ENCODE results near the gene PCDH1. TPM values are rescaled to one million over a fixed set of nuclear protein-coding genes. Genes with fewer than 3 reads are reported as not detected.

PCDH1 gene
- total and polyA plus RNA-seq, 2 of the 8 experiments (the other 6 are each of a cell fraction or from before 2014, with no cell fraction given), result 101 to 102 TPM

GRCh38 chr5:141825241-141825671 lies 53.0 kb downstream of the PCDH1 start:
- Histone ChIP-seq H3K4me2 (ENCODE audit: insufficient read depth in 1 of 2, low read depth in 2 of 2, low read length in 2 of 2) (peak overlapping the region; percentile 20; a peak in 2 of 4 replicates), H2AFZ (ENCODE audit: low read length) (no peak overlapping the region), H3K27ac (ENCODE audit: low read depth, low read length) (no peak overlapping the region), H3K9ac (replicated peaks in 1 of 4; ENCODE audit: extremely low read depth in 1 of 4, low read depth in 3 of 4, low read length in 3 of 4) (no peak overlapping the region), H3K79me1 (ENCODE audit: low read depth, low read length) (no peaks in the 10 kb centered on the region), H3K4ac (replicated peaks; ENCODE audit: insufficient read length, low read depth, low read length) (no peak overlapping the region), H2BK5ac (ENCODE audit: low read depth, low read length) (peak overlapping the region; percentile 62; the same call in 1 of the 2 replicates), H3K23me2 (ENCODE audit: low read depth, low read length) (no peaks in the 10 kb centered on the region), H3K4me3 (ENCODE audit: extremely low read depth in 1 of 4, insufficient read depth in 2 of 4, low read depth in 3 of 4, low read length in 4 of 4) (no peak overlapping the region), H2AK5ac (ENCODE audit: low read depth, low read length) (0 out of 2 replicates have a peak overlapping the region, but pooled peaks have one; percentile 34), H3K23ac (ENCODE audit: insufficient read length) (no peak overlapping the region), H3K9me3 (ENCODE audit: insufficient read depth in 2 of 2, low read depth in 1 of 2, low read length in 1 of 2) (no peaks in the 10 kb centered on the region), H2BK15ac (ENCODE audit: low read length) (peak overlapping the region; percentile 89; the same call in 1 of the 2 replicates), H3K79me2 (ENCODE audit: control insufficient read depth in 1 of 2, insufficient read depth in 2 of 2, low read length in 2 of 2) (no peaks in the 10 kb centered on the region), H3K56ac (replicated peaks; ENCODE audit: insufficient read length, low read depth, low read length) (no peak overlapping the region), H3K4me1 (replicated peaks in 1 of 4; ENCODE audit: control insufficient read depth in 3 of 4, insufficient read depth in 4 of 4, low read length in 3 of 4) (peaks cover 13 to 26% (median 16%) of the 10 kb centered on the region in 4 experiments), H4K5ac (ENCODE audit: insufficient read length, low read depth, low read length) (peak overlapping the region; percentile 11), H3K14ac (ENCODE audit: insufficient read length) (no peak overlapping the region), H2BK120ac (replicated peaks; ENCODE audit: low read depth, low read length) (no peak overlapping the region), H3K27me3 (replicated peaks in 1 of 4; ENCODE audit: control insufficient read depth in 3 of 4, extremely low read depth in 1 of 4, insufficient read depth in 3 of 4, low read length in 3 of 4) (no peaks in the 10 kb centered on the region), H4K8ac (ENCODE audit: extremely low read depth, insufficient read depth, low read length) (no peak overlapping the region), H3K36me3 (ENCODE audit: control insufficient read depth in 2 of 4, insufficient read depth in 4 of 4, low read length in 3 of 4) (no peaks in the 10 kb centered on the region), H3K18ac (ENCODE audit: extremely low read depth, low read length) (peak overlapping the region; percentile 75), H4K91ac (replicated peaks; ENCODE audit: insufficient read length, low read length) (peak overlapping the region; percentile 89), H2BK20ac (ENCODE audit: low read length) (peak overlapping the region; percentile 23), H4K20me1 (replicated peaks in 1 of 2; ENCODE audit: control insufficient read depth in 1 of 2, insufficient read depth in 2 of 2, low read length in 2 of 2) (no peaks in the 10 kb centered on the region), H2BK12ac (ENCODE audit: low read depth, low read length) (peak overlapping the region; percentile 78; the same call in 1 of the 2 replicates)
- ChIA-PET CTCF (ENCODE audit: partially characterized antibody) (interaction anchor here (0.6 to 14.3 kb wide), 40 partner anchors 9 to 438 kb away, joined by 3 to 232 read pairs (median 5); partner anchors contain the start of genes PCDH1, PCDH12, PCDHGB4 and RNF14), POLR2A (ENCODE audit: partially characterized antibody) (interaction anchor here (1.1 to 14.8 kb wide), 8 partner anchors 8 to 133 kb away, joined by 3 to 160 read pairs (median 8); partner anchors contain the start of gene PCDH1)
- WGBS, 2 experiments (ENCODE audit: extremely low coverage in 1 of 2, insufficient coverage in 1 of 2, insufficient read length in 1 of 2, insufficient replicate concordance in 2 of 2, low coverage in 1 of 2, low lambda C conversion rate in 2 of 2, missing lambda C conversion rate in 1 of 2), result 54% methylated on average over 10 of the region's 10 CpGs; no CpG with 5 or more reads in 1 of the 2 experiments
- FAIRE-seq (no peak), DNase-seq (ENCODE audit: low read depth in 1 of 2, low spot score in 2 of 2) (no peak)
- TF ChIP-seq RFX5 (IDR thresholded peaks at IDR 0.05; ENCODE audit: borderline replicate concordance, low read depth, low read length) (no peak), RAD21 (IDR thresholded peaks at IDR 0.05 in 1 of 2, conservative IDR thresholded peaks at IDR 0.05 in 1 of 2; ENCODE audit: low read depth in 2 of 2, low read length in 2 of 2) (no peak), SP2 (IDR thresholded peaks at IDR 0.05; ENCODE audit: low read length) (no peak), RBBP5 (IDR thresholded peaks at IDR 0.05; ENCODE audit: borderline replicate concordance, low read depth, low read length) (no peak), GTF2F1 (IDR thresholded peaks at IDR 0.05; ENCODE audit: borderline replicate concordance, low read depth, low read length) (no peak), JUN (IDR thresholded peaks at IDR 0.05; ENCODE audit: low read depth, low read length) (no peak), TEAD4 (IDR thresholded peaks at IDR 0.05; ENCODE audit: low read depth, low read length) (no peak), HDAC2 (IDR thresholded peaks at IDR 0.05; ENCODE audit: borderline replicate concordance in 1 of 2, low read depth in 2 of 2, low read length in 2 of 2) (no peak), USF2 (IDR thresholded peaks at IDR 0.05; ENCODE audit: low read length) (no peak)
- TF ChIP-seq, protein P1, sequence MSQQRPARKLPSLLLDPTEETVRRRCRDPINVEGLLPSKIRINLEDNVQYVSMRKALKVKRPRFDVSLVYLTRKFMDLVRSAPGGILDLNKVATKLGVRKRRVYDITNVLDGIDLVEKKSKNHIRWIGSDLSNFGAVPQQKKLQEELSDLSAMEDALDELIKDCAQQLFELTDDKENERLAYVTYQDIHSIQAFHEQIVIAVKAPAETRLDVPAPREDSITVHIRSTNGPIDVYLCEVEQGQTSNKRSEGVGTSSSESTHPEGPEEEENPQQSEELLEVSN (IDR thresholded peaks at IDR 0.05), result no peak

Measured in H1 (cell line).